Spleen (tissue), 7 donors: ENCODE measurements around the gene ALKBH3.

Experiments
- POLR2A ChIP-seq, 3 donors: fragments of 450-650 bp; IDR thresholded peaks; one replicate each; pipeline ENCODE4 v1.5.1; 2017; ENCODE audit warnings: antibody characterized with exemption in 3 of 3, mild to moderate bottlenecking in 1 of 3
- POLR2AphosphoS5 ChIP-seq, 3 donors: sonication (generic); formaldehyde crosslinking; IDR thresholded peaks; one replicate each; pipeline ENCODE4 v1.5.1; 2017; ENCODE audit warnings: antibody characterized with exemption in 3 of 3
- TF ChIP-seq, protein P1 (sequence below), 11 experiments: fragments of 200-600 bp in 7 of 11; fragments of 450-650 bp in 4 of 11; sonication (generic) in 4 of 11; IDR thresholded peaks in 8 of 11; conservative IDR thresholded peaks in 3 of 11; 1 replicate in 7 of 11; 2 replicates in 4 of 11; pipeline versions ENCODE4 v1.4.0 to v1.8.0; 2016 to 2021; ENCODE audit warnings: antibody characterized with exemption in 11 of 11, inconsistent platforms in 4 of 11, mild to moderate bottlenecking in 1 of 11
- donor health status: DM: no; HTN: no; CAD: no; lungs with moderate emphysema.
- donor health status: DM: no; HTN: no; CAD: no.
- donor health status: DM: no; HTN: no; CAD: no.

DNA sequence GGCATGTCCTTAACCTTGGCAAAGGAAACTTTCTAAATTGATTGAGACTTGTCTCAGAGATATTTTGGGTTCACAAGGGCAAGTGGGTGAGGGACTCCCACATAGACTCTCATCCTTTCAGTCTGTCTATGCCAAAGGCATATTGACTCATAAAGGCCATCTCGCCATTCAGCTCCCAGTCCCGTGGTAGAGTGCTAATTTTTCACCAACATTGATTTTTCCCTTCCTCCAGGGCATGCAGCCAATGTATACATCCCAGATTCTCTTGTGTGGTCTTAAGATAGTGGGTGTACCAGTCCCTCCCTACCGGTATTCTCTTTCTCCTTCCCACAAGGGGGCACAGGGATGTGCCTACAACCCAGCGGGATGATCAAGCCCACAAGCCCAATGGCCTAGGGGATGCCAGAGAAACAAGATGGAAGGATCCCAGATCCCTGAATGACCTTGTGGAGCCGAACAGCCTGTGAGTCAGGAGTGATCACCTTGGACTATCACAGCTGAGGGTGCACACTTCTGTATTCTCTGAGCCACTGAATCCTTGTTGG is 69.8 kb downstream of the ALKBH3 start:
- TF ChIP-seq, protein P1, sequence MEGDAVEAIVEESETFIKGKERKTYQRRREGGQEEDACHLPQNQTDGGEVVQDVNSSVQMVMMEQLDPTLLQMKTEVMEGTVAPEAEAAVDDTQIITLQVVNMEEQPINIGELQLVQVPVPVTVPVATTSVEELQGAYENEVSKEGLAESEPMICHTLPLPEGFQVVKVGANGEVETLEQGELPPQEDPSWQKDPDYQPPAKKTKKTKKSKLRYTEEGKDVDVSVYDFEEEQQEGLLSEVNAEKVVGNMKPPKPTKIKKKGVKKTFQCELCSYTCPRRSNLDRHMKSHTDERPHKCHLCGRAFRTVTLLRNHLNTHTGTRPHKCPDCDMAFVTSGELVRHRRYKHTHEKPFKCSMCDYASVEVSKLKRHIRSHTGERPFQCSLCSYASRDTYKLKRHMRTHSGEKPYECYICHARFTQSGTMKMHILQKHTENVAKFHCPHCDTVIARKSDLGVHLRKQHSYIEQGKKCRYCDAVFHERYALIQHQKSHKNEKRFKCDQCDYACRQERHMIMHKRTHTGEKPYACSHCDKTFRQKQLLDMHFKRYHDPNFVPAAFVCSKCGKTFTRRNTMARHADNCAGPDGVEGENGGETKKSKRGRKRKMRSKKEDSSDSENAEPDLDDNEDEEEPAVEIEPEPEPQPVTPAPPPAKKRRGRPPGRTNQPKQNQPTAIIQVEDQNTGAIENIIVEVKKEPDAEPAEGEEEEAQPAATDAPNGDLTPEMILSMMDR (IDR thresholded peaks at IDR 0.05 in 8 of 11, conservative IDR thresholded peaks at IDR 0.05 in 3 of 11): no peak
- TF ChIP-seq POLR2A (IDR thresholded peaks at IDR 0.05) (no peak), POLR2AphosphoS5 (IDR thresholded peaks at IDR 0.05) (no peak)
